ENCODE results near the gene SH3RF3. TPM values are rescaled to one million over a fixed set of nuclear protein-coding genes. Genes with fewer than 3 reads are reported as not detected.

Gene SH3RF3
- total and polyA plus RNA-seq, 9 of the 15 experiments (the other 6 are each of a cell fraction or from before 2014, with no cell fraction given) = 0.02 TPM; not detected in 8

DNA sequence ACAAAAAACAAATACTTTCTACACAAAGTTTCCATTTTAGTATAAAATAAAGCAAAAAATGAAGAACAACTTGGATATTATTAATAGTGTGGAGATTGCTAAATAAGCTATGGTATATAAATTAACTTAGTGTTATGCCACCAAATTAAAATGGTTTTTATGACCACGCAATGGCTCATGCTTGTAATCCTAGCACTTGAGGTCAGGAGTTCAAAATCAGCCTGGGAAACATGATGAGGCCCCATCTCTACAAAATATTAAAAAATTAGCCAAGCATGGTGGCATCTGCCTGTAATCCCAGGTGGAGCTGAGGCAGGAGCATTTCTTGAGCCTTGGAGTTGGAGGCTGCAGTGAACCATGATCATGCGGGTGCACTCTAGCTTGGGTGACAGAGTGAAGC is 108.8 kb downstream of the SH3RF3 start (continued):
- TF ChIP-seq, protein P1, sequence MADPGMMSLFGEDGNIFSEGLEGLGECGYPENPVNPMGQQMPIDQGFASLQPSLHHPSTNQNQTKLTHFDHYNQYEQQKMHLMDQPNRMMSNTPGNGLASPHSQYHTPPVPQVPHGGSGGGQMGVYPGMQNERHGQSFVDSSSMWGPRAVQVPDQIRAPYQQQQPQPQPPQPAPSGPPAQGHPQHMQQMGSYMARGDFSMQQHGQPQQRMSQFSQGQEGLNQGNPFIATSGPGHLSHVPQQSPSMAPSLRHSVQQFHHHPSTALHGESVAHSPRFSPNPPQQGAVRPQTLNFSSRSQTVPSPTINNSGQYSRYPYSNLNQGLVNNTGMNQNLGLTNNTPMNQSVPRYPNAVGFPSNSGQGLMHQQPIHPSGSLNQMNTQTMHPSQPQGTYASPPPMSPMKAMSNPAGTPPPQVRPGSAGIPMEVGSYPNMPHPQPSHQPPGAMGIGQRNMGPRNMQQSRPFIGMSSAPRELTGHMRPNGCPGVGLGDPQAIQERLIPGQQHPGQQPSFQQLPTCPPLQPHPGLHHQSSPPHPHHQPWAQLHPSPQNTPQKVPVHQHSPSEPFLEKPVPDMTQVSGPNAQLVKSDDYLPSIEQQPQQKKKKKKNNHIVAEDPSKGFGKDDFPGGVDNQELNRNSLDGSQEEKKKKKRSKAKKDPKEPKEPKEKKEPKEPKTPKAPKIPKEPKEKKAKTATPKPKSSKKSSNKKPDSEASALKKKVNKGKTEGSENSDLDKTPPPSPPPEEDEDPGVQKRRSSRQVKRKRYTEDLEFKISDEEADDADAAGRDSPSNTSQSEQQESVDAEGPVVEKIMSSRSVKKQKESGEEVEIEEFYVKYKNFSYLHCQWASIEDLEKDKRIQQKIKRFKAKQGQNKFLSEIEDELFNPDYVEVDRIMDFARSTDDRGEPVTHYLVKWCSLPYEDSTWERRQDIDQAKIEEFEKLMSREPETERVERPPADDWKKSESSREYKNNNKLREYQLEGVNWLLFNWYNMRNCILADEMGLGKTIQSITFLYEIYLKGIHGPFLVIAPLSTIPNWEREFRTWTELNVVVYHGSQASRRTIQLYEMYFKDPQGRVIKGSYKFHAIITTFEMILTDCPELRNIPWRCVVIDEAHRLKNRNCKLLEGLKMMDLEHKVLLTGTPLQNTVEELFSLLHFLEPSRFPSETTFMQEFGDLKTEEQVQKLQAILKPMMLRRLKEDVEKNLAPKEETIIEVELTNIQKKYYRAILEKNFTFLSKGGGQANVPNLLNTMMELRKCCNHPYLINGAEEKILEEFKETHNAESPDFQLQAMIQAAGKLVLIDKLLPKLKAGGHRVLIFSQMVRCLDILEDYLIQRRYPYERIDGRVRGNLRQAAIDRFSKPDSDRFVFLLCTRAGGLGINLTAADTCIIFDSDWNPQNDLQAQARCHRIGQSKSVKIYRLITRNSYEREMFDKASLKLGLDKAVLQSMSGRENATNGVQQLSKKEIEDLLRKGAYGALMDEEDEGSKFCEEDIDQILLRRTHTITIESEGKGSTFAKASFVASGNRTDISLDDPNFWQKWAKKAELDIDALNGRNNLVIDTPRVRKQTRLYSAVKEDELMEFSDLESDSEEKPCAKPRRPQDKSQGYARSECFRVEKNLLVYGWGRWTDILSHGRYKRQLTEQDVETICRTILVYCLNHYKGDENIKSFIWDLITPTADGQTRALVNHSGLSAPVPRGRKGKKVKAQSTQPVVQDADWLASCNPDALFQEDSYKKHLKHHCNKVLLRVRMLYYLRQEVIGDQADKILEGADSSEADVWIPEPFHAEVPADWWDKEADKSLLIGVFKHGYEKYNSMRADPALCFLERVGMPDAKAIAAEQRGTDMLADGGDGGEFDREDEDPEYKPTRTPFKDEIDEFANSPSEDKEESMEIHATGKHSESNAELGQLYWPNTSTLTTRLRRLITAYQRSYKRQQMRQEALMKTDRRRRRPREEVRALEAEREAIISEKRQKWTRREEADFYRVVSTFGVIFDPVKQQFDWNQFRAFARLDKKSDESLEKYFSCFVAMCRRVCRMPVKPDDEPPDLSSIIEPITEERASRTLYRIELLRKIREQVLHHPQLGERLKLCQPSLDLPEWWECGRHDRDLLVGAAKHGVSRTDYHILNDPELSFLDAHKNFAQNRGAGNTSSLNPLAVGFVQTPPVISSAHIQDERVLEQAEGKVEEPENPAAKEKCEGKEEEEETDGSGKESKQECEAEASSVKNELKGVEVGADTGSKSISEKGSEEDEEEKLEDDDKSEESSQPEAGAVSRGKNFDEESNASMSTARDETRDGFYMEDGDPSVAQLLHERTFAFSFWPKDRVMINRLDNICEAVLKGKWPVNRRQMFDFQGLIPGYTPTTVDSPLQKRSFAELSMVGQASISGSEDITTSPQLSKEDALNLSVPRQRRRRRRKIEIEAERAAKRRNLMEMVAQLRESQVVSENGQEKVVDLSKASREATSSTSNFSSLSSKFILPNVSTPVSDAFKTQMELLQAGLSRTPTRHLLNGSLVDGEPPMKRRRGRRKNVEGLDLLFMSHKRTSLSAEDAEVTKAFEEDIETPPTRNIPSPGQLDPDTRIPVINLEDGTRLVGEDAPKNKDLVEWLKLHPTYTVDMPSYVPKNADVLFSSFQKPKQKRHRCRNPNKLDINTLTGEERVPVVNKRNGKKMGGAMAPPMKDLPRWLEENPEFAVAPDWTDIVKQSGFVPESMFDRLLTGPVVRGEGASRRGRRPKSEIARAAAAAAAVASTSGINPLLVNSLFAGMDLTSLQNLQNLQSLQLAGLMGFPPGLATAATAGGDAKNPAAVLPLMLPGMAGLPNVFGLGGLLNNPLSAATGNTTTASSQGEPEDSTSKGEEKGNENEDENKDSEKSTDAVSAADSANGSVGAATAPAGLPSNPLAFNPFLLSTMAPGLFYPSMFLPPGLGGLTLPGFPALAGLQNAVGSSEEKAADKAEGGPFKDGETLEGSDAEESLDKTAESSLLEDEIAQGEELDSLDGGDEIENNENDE (IDR thresholded peaks at IDR 0.05; ENCODE audit: low read depth, low read length) = no peak
- TF ChIP-seq TAF15 (IDR thresholded peaks at IDR 0.05; ENCODE audit: low read depth, low read length) = no peak
- no peak for TF ChIP-seq CREM (IDR thresholded peaks at IDR 0.05; ENCODE audit: low read depth)
- TF ChIP-seq ZNF347 (CRISPR knock-in tag; IDR thresholded peaks at IDR 0.05; ENCODE audit: low read depth) = no peak
- TF ChIP-seq, protein P2, sequence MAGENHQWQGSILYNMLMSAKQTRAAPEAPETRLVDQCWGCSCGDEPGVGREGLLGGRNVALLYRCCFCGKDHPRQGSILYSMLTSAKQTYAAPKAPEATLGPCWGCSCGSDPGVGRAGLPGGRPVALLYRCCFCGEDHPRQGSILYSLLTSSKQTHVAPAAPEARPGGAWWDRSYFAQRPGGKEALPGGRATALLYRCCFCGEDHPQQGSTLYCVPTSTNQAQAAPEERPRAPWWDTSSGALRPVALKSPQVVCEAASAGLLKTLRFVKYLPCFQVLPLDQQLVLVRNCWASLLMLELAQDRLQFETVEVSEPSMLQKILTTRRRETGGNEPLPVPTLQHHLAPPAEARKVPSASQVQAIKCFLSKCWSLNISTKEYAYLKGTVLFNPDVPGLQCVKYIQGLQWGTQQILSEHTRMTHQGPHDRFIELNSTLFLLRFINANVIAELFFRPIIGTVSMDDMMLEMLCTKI (IDR thresholded peaks at IDR 0.05; ENCODE audit: partially characterized antibody) = no peak
- no peak for TF ChIP-seq SIX5 (IDR thresholded peaks at IDR 0.05; ENCODE audit: borderline replicate concordance in 1 of 2, insufficient read depth in 1 of 2, low read depth in 1 of 2, low read length in 2 of 2)
- TF ChIP-seq ZKSCAN3 (CRISPR knock-in tag; IDR thresholded peaks at IDR 0.05) = no peak
- TF ChIP-seq DMBX1 (CRISPR knock-in tag; IDR thresholded peaks at IDR 0.05; ENCODE audit: borderline replicate concordance) = no peak
- no peak for TF ChIP-seq ZNF12 (CRISPR knock-in tag; IDR thresholded peaks at IDR 0.05)
